DMS153 treated with DMSO at 0.1 percent for 48 hours (cell line): Measurements from ENCODE around the gene EFNA5.
A peak's percentile ranks its signal among the peaks of the same experiment; 100 is the strongest.

ENCODE experiments used
- DNase-seq: peaks from one replicate; lab custom pipeline; 2025; ENCODE audit not compliant: unreplicated experiment; lab: John Stamatoyannopoulos, UW

EFNA5 gene

GRCh38 chr5:107523029-107523680 is 147.6 kb downstream of the EFNA5 start:
- no peak for DNase-seq

DNA sequence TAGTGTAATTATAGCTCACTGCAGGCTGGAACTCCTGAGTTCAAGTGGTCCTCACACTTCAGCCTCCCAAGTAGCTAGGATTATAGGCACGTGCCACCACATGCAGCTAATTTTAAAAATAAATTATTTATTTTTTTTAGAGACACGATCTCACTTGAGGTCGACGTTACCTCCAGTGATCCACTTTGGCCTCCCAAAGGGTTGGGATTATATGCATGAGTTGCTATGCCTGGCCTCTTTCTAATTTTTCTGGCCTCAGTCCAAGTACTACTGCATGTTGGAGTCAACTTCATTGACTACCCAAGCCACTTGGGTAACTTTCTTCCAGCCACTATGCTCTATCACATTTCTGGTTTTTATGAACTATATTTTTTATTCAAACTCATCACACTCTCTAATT is 148.3 kb downstream of the EFNA5 start:
- DNase-seq, result no peak

DNA sequence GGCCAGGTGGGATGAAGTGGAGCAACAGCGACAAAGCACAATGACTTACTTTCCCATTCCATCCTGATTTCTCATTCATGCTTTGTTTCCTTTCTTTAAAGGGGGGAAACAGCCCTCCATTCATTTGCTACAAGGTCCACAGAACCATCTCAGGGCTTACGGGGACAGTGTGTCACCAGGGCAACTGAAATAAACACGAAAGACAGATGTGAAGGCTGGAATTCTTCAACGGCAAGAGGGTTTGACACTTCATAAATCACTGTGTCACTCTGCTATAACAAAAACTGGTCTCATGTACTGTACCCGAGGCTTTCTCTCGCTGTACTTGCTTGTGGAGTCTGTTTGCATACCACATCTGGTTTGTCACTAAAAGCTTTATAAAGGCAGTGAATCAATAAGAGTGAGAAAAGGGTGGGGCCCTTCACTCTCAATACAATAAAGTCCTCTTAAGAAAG is 150.8 kb downstream of the EFNA5 start:
- DNase-seq, result no peak

- DNase-seq, result no peak
These were observed 152.1 kb downstream of the EFNA5 start for GRCh38 chr5:107518616-107519015.

DNA sequence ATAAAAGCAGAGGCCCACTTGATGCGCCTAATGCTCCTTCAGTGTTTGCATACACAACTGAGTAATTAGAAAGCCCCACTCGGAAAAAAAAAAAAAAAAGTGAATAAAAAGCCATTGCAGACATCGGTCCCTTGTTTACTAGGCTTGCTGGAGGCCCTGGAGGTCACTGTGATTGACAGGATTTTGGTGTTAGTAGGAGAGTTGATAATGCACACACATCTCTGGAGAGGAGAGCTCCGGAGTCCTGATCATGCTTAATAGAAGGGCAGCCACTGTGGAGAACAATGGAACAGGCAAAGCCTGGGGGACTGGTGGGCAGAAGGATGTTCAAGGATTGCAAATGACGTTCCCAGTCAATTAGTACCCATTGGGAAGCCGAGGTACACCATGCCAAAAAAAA is 152.5 kb downstream of the EFNA5 start:
- no peak for DNase-seq

DNA sequence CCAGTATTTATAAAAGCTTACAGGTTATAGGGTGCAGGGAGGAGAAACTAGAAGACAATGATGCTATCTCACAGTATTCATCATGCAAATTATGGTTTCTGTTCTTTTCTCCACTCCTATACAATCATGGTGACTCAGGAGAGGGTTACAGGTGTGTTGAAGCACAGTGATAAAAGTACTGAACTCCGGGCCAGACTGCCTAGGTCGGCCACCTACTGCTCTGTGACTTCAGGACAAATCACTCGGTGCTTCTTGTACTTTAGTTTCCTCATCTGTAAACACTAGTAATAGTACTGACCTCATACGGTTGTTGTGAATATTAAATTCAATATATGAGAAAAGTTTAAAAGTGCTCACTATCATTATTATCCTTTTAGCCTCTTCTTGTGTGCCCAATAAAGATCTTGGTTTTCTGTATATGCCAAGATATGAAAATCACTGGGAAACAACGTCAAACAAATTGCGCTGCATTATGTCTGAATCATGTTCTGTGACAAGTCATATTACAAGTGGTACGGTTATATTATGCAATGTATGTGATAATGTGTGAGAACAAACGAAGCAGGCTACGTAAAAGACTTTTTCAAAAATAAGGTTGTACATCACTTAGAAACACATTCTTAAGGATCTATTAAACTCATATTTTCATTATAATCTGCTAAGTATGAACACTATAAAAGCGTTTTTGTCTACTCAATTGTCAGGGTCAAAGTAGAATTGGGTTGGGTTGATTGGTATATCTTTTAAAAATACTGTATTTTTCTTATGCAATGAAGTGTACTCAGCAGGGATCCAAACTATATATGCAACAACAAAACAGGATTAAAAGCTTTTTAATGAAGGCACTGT is 153.3 kb downstream of the EFNA5 start:
- no peak for DNase-seq

DNA sequence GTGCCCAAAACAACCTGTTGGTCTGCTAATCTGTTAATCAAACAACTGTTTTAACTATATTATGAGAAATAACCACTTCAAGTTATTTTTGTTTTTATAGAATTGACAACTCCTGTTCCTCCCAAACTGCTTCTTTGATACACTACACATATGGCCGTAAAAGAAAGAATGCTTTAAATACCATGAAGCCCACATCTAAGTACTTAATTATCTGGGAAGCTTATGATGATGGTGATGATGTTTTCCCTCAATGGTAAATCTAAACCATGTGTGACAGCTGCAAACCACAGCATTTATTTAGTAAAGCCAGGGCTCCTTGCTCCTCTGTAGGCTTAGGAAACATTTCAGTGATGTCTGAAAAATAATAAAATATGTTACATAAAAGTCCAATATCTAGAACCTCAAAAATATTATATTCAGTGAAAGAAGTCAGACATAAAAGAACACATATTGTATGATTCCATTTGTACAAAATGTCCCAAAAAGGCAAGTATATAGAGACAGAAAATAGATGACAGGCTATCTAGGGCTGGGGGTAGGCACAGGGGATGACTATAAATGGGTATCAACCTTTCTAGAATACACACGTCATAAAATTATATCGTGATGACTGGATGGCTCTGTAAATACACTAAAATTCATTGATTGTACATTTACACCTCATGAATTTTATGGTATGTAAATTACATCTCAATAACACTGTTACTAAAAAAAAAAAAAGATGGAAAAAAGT is 154.1 kb downstream of the EFNA5 start:
- no peak for DNase-seq

- no peak for DNase-seq
These were observed 155.1 kb downstream of the EFNA5 start for GRCh38 chr5:107515521-107516080.

- no peak for DNase-seq
These were observed 156.4 kb downstream of the EFNA5 start for GRCh38 chr5:107514305-107514704.

- no peak for DNase-seq
These were observed 157.2 kb downstream of the EFNA5 start for GRCh38 chr5:107513337-107514085.

DNA sequence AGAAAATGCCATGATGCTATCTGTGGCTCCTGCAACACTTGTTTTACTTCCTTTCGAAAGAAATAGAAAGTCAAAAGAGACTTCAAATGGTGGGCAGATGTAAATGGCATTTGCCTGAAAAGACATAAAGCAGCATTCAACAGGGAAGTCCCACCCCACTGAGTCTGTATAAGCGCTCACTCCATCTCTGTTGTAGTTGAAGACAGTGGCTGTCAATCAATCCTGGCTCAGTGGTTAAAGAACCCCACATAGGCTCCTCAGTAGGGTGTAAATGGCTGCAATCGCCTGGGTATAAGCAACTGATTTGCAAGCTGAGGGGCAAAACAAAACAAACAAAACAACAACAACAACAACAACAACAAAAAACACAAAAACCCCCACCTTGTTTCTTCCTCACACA is 158.7 kb downstream of the EFNA5 start:
- no peak for DNase-seq

DNA sequence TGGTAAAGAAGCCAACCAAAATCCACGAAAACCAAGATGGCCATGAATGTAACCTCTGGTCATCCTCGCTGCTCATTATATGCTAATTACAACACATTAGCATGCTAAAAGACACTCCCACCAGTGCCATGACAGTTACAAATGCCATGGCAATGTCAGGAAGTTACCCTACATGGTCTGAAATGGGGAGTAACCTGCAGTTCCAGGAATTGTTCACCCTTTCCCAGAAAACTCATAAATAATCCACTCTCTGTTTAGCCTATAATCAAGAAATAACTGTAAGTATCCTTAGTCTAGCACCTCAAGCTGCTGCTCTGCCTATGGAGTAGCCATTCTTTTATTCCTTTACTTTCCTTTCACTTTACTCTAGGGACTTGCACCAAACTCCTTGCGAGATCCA is 160.6 kb downstream of the EFNA5 start:
- no peak for DNase-seq

GRCh38 chr5:107508097-107508496 is 162.6 kb downstream of the EFNA5 start:
- no peak for DNase-seq

DNA sequence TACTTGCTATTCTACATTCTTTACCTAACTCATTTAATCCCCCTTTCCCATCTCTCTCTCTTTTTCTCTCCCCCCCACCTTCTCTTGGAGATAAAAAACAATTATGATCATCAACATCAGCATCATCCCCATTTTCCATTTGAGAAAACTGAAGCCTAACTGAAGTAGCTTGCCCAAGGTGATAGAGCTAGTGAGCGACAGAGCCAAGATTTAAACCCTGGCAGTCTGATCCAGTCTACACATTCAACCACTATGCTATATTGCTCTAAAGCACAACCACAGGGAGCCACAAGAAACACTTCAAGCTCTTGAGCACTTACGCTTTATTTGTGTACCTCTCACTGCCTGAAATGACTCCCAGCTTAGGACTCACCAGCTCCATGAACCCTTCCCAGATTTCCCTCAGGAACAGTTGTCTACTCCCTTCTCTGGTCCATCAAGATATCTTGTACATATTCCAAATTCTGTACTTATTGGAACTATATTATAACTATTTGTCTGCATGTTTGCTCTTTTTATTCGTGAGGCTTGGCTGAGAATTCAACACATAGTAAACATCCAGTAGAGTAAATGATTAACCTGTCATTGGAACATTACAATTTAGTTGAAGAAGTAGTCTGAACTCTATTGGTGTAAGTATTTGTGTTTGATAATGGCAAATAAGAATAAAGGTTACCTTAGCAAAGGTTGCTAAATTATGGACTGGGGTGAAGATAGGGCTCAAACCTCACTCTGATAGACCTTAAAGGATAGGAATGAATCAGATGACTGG is 164.8 kb downstream of the EFNA5 start:
- DNase-seq, result no peak

GRCh38 chr5:107504424-107504823 is 166.3 kb downstream of the EFNA5 start:
- no peak for DNase-seq

DNA sequence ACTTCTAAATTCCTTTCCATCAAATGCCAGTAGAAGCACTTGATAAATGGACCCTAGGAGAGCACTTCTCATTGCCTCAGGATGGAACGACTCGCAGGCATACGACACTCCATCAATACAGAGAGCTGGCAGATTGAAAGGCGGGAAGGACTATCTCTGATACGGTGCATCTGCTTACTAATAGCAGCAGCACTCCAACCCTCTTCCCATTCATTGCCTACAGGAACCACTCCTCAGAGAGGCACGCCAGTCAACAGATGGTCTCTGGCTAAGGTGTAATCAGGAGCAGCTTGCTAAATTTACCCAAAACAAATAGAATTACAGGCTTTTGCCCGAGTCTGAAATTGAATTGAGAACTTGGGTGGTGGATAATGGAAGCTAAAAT is 168.1 kb downstream of the EFNA5 start:
- DNase-seq, result peak; percentile 15

- no peak for DNase-seq
These were observed 168.6 kb downstream of the EFNA5 start for GRCh38 chr5:107501965-107502675.

- no peak for DNase-seq
These were observed 169.9 kb downstream of the EFNA5 start for GRCh38 chr5:107500840-107501239.

- no peak for DNase-seq
These were observed 170.4 kb downstream of the EFNA5 start for GRCh38 chr5:107500347-107500746.
